ENCODE data around the gene CLDND2. TPM values are rescaled to one million over a fixed set of nuclear protein-coding genes. Genes with fewer than 3 reads are reported as not detected.

The CLDND2 gene
- total and polyA plus RNA-seq, 2 of the 8 experiments (the other 6 are each of a cell fraction or from before 2014, with no cell fraction given): 0.21 to 0.56 TPM

DNA sequence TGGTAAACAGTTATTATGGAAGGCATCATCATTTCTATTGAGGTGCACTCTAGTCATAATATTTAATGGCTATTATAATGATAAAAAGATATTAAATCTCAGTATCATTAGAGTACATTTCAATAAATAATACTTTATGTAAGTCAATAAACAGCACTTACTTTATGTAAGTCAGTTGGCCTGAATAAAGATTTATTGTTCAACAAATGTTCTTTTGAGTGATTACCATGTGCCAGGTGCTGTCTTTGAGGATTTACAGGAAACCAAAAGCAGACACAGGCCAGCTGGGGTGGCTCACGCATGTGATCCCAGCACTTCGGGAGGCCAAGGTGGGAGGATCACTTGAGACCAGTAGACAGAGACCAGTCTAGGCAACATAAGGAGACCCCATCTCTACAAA is 8.6 kb upstream of the CLDND2 start:
- H2BK5ac ChIP-seq (ENCODE audit: low read depth, low read length): no peak overlapping the region
- H3K18ac ChIP-seq (ENCODE audit: extremely low read depth, low read length): no peak overlapping the region
- H4K20me1 ChIP-seq (replicated peaks in 1 of 2; ENCODE audit: control insufficient read depth in 1 of 2, insufficient read depth in 2 of 2, low read length in 2 of 2): no peaks in the 10 kb centered on the region
- H3K4me3 ChIP-seq (ENCODE audit: extremely low read depth in 1 of 4, insufficient read depth in 2 of 4, low read depth in 3 of 4, low read length in 4 of 4): no peak overlapping the region
- ChIA-PET POLR2A (ENCODE audit: partially characterized antibody) (interaction anchor here (0.7 to 2.6 kb wide), 4 partner anchors 10 to 18 kb away, joined by 3 to 9 read pairs (median 5); partner anchors contain the start of gene C19orf84), CTCF (ENCODE audit: partially characterized antibody) (no interaction called here)
- FAIRE-seq: no peak
- H2BK20ac ChIP-seq (ENCODE audit: low read length): no peak overlapping the region
- no peak overlapping the region for H4K91ac ChIP-seq (replicated peaks; ENCODE audit: insufficient read length, low read length)
- H3K9ac ChIP-seq (replicated peaks in 1 of 4; ENCODE audit: extremely low read depth in 1 of 4, low read depth in 3 of 4, low read length in 3 of 4): no peak overlapping the region
- no peak overlapping the region for H2BK15ac ChIP-seq (ENCODE audit: low read length)
- no peaks in the 10 kb centered on the region for H3K79me2 ChIP-seq (ENCODE audit: control insufficient read depth in 1 of 2, insufficient read depth in 2 of 2, low read length in 2 of 2)
- no peaks in the 10 kb centered on the region for H3K36me3 ChIP-seq (ENCODE audit: control insufficient read depth in 2 of 4, insufficient read depth in 4 of 4, low read length in 3 of 4)
- no peak overlapping the region for H2AK5ac ChIP-seq (ENCODE audit: low read depth, low read length)
- peaks cover 4% of the 10 kb centered on the region; the same call in 1 of the 2 replicates for H3K23me2 ChIP-seq (ENCODE audit: low read depth, low read length)
- H3K4me1 ChIP-seq (replicated peaks in 1 of 4; ENCODE audit: control insufficient read depth in 3 of 4, insufficient read depth in 4 of 4, low read length in 3 of 4): no peaks in the 10 kb centered on the region
- no peak overlapping the region for H4K5ac ChIP-seq (ENCODE audit: insufficient read length, low read depth, low read length)
- H3K23ac ChIP-seq (ENCODE audit: insufficient read length): no peak overlapping the region
- H2BK120ac ChIP-seq (replicated peaks; ENCODE audit: low read depth, low read length): no peak overlapping the region
- H3K14ac ChIP-seq (ENCODE audit: insufficient read length): no peak overlapping the region
- 87% methylated on average over 2 of the region's 2 CpGs; no CpG with 5 or more reads in 1 of the 2 experiments for WGBS, 2 experiments (ENCODE audit: extremely low coverage in 1 of 2, insufficient coverage in 1 of 2, insufficient read length in 1 of 2, insufficient replicate concordance in 2 of 2, low coverage in 1 of 2, low lambda C conversion rate in 2 of 2, missing lambda C conversion rate in 1 of 2)
- no peaks in the 10 kb centered on the region; a peak in 2 of 7 replicates for H3K27me3 ChIP-seq (replicated peaks in 1 of 4; ENCODE audit: control insufficient read depth in 3 of 4, extremely low read depth in 1 of 4, insufficient read depth in 3 of 4, low read length in 3 of 4)
- no peak for DNase-seq (ENCODE audit: low read depth in 1 of 2, low spot score in 2 of 2)
- H3K4ac ChIP-seq (replicated peaks; ENCODE audit: insufficient read length, low read depth, low read length): no peak overlapping the region
- H3K79me1 ChIP-seq (ENCODE audit: low read depth, low read length): no peaks in the 10 kb centered on the region
- no peak overlapping the region for H2AFZ ChIP-seq (ENCODE audit: low read length)
- H3K4me2 ChIP-seq (ENCODE audit: insufficient read depth in 1 of 2, low read depth in 2 of 2, low read length in 2 of 2): no peak overlapping the region
- no peak overlapping the region for H2BK12ac ChIP-seq (ENCODE audit: low read depth, low read length)
- no peak overlapping the region for H3K27ac ChIP-seq (ENCODE audit: low read depth, low read length)
- H3K56ac ChIP-seq (replicated peaks; ENCODE audit: insufficient read length, low read depth, low read length): no peak overlapping the region
- H4K8ac ChIP-seq (ENCODE audit: extremely low read depth, insufficient read depth, low read length): no peak overlapping the region
- peaks cover 7 to 14% of the 10 kb centered on the region in 2 experiments for H3K9me3 ChIP-seq (ENCODE audit: insufficient read depth in 2 of 2, low read depth in 1 of 2, low read length in 1 of 2)
- TF ChIP-seq EP300 (IDR thresholded peaks at IDR 0.05; ENCODE audit: borderline replicate concordance in 1 of 2, low read depth in 2 of 2, low read length in 2 of 2): no peak
- no peak for TF ChIP-seq SRF (IDR thresholded peaks at IDR 0.05; ENCODE audit: low read depth, low read length)
- no peak for TF ChIP-seq BCL11A (IDR thresholded peaks at IDR 0.05; ENCODE audit: low read depth in 2 of 2, low read length in 2 of 2)
- no peak for TF ChIP-seq BACH1 (IDR thresholded peaks at IDR 0.05; ENCODE audit: low read length)
- TF ChIP-seq TAF1 (IDR thresholded peaks at IDR 0.05; ENCODE audit: low read depth, low read length): no peak
- no peak for TF ChIP-seq GABPA (IDR thresholded peaks at IDR 0.05; ENCODE audit: borderline replicate concordance, insufficient read depth, low read length)
- no peak for TF ChIP-seq KDM1A (IDR thresholded peaks at IDR 0.05; ENCODE audit: borderline replicate concordance, low read length)
- no peak for TF ChIP-seq ASH2L (IDR thresholded peaks at IDR 0.05; ENCODE audit: low read length)
- TF ChIP-seq SUZ12 (IDR thresholded peaks at IDR 0.05; ENCODE audit: low read length): no peak
- no peak for TF ChIP-seq NRF1 (IDR thresholded peaks at IDR 0.05; ENCODE audit: low read depth, low read length)
- no peak for TF ChIP-seq HDAC2 (IDR thresholded peaks at IDR 0.05; ENCODE audit: borderline replicate concordance in 1 of 2, low read depth in 2 of 2, low read length in 2 of 2)
- no peak for TF ChIP-seq TCF12 (IDR thresholded peaks at IDR 0.05; ENCODE audit: low read depth, low read length)
- TF ChIP-seq EZH2 (IDR thresholded peaks at IDR 0.05; ENCODE audit: low read depth, low read length, severe bottlenecking): no peak
- no peak for TF ChIP-seq SAP30 (IDR thresholded peaks at IDR 0.05; ENCODE audit: insufficient read depth, insufficient replicate concordance, low read length)

Measured in H1 (cell line).